ENCODE measurements around the gene MUC5B. TPM values are rescaled to one million over a fixed set of nuclear protein-coding genes. Genes with fewer than 3 reads are reported as not detected.

The MUC5B gene
- total and polyA plus RNA-seq, 2 donors (not counting 1 experiment from before 2014, with no cell fraction given): not detected

DNA sequence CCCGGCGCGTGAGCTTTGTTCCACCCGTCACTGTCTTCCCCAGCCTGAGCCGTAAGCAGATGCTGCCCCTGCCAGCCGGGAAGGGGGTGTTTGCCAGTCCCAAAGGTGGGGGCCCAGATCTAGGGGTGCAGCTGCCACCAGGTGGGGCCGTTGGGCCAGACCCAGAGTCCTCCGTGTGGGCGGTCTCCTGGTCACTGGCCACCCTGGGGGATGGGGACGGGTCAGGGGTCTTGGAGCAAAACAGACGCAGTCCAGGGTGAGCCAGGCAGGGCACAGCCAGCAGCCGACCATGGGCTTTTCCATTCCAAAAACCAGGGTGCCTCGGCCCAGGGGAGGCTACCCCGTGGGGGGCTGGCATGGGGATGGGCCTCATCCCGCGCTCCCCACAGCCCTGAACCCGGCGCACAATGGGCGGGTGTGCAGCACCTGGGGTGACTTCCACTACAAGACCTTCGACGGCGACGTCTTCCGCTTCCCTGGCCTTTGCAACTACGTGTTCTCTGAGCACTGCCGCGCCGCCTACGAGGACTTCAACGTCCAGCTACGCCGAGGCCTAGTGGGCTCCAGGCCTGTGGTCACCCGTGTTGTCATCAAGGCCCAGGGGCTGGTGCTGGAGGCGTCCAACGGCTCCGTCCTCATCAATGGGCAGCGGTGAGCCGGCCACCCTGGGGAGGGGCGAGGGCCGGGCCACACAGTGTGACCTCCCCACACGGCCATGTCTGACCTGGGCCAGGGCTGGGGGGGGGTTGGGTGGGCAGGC lies 3.5 kb downstream of the MUC5B start:
- Histone ChIP-seq H3K36me3 (ENCODE audit: control insufficient read depth, insufficient read depth, low read length) (no peaks in the 10 kb centered on the region), H3K27ac (ENCODE audit: insufficient read depth, low read length) (no peak overlapping the region), H3K79me2 (ENCODE audit: control insufficient read depth, insufficient read depth, low read length) (no peaks in the 10 kb centered on the region), H2AFZ (ENCODE audit: low read length) (no peak overlapping the region), H3K4me2 (ENCODE audit: extremely low read depth, insufficient read depth, low read length) (no peak overlapping the region), H3K9me3 (ENCODE audit: control insufficient read depth, insufficient read depth, low read depth, low read length) (no peaks in the 10 kb centered on the region), H4K20me1 (ENCODE audit: control insufficient read depth, extremely low read depth, insufficient read depth, low read length) (no peaks in the 10 kb centered on the region), H3K9ac (ENCODE audit: insufficient read depth, low read length) (no peak overlapping the region), H3K4me1 (ENCODE audit: control insufficient read depth, extremely low read depth, insufficient read depth, low read length) (no peaks in the 10 kb centered on the region), H3K4me3 (replicated peaks in 1 of 4; ENCODE audit: control extremely low read depth in 1 of 4, insufficient read depth in 1 of 4, low read depth in 3 of 4, low read length in 4 of 4) (no peak overlapping the region), H3K27me3 (ENCODE audit: control insufficient read depth, insufficient read depth, low read length) (no peaks in the 10 kb centered on the region)
- TF ChIP-seq EZH2 (IDR thresholded peaks at IDR 0.05; ENCODE audit: low read length, missing control alignments): no peak
- TF ChIP-seq, protein P1, sequence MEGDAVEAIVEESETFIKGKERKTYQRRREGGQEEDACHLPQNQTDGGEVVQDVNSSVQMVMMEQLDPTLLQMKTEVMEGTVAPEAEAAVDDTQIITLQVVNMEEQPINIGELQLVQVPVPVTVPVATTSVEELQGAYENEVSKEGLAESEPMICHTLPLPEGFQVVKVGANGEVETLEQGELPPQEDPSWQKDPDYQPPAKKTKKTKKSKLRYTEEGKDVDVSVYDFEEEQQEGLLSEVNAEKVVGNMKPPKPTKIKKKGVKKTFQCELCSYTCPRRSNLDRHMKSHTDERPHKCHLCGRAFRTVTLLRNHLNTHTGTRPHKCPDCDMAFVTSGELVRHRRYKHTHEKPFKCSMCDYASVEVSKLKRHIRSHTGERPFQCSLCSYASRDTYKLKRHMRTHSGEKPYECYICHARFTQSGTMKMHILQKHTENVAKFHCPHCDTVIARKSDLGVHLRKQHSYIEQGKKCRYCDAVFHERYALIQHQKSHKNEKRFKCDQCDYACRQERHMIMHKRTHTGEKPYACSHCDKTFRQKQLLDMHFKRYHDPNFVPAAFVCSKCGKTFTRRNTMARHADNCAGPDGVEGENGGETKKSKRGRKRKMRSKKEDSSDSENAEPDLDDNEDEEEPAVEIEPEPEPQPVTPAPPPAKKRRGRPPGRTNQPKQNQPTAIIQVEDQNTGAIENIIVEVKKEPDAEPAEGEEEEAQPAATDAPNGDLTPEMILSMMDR (conservative IDR thresholded peaks at IDR 0.05 in 1 of 2, IDR thresholded peaks at IDR 0.05 in 1 of 2; ENCODE audit: low read depth in 1 of 2, low read length in 2 of 2): no peak
- no peak for DNase-seq (ENCODE audit: low read depth in 2 of 2)

DNA sequence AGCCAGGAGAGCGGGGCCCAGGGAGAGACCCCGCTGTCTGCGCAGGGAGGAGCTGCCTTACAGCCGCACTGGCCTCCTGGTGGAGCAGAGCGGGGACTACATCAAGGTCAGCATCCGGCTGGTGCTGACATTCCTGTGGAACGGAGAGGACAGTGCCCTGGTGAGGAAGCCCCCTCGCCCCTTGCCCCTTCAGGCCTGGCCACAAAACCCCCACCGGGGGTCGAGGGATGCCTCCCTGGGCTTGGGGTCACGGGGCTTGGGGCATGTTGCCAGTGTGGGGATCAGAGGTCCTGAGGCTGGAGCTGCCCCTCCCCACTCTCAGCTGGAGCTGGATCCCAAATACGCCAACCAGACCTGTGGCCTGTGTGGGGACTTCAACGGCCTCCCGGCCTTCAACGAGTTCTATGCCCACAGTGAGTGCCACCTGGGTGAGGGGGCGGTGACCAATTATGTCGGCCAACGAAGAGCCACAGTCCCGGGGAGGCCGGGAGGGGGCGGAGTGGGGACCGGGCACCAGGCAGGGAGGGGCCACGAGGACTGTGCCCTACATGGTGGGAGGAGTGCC lies 4.2 kb downstream of the MUC5B start:
- Histone ChIP-seq H3K27me3 (ENCODE audit: control insufficient read depth, insufficient read depth, low read length) (no peaks in the 10 kb centered on the region), H3K4me3 (replicated peaks in 1 of 4; ENCODE audit: control extremely low read depth in 1 of 4, insufficient read depth in 1 of 4, low read depth in 3 of 4, low read length in 4 of 4) (no peak overlapping the region), H3K79me2 (ENCODE audit: control insufficient read depth, insufficient read depth, low read length) (no peaks in the 10 kb centered on the region), H3K4me2 (ENCODE audit: extremely low read depth, insufficient read depth, low read length) (no peak overlapping the region), H3K9me3 (ENCODE audit: control insufficient read depth, insufficient read depth, low read depth, low read length) (no peaks in the 10 kb centered on the region), H3K9ac (ENCODE audit: insufficient read depth, low read length) (no peak overlapping the region), H3K36me3 (ENCODE audit: control insufficient read depth, insufficient read depth, low read length) (no peaks in the 10 kb centered on the region), H2AFZ (ENCODE audit: low read length) (no peak overlapping the region), H3K4me1 (ENCODE audit: control insufficient read depth, extremely low read depth, insufficient read depth, low read length) (no peaks in the 10 kb centered on the region), H4K20me1 (ENCODE audit: control insufficient read depth, extremely low read depth, insufficient read depth, low read length) (no peaks in the 10 kb centered on the region), H3K27ac (ENCODE audit: insufficient read depth, low read length) (no peak overlapping the region)
- DNase-seq (ENCODE audit: low read depth in 2 of 2): no peak
- TF ChIP-seq EZH2 (IDR thresholded peaks at IDR 0.05; ENCODE audit: low read length, missing control alignments): no peak
- TF ChIP-seq, protein P1 (conservative IDR thresholded peaks at IDR 0.05 in 1 of 2, IDR thresholded peaks at IDR 0.05 in 1 of 2; ENCODE audit: low read depth in 1 of 2, low read length in 2 of 2): peak in 1 of 2 donors; percentile 14

DNA sequence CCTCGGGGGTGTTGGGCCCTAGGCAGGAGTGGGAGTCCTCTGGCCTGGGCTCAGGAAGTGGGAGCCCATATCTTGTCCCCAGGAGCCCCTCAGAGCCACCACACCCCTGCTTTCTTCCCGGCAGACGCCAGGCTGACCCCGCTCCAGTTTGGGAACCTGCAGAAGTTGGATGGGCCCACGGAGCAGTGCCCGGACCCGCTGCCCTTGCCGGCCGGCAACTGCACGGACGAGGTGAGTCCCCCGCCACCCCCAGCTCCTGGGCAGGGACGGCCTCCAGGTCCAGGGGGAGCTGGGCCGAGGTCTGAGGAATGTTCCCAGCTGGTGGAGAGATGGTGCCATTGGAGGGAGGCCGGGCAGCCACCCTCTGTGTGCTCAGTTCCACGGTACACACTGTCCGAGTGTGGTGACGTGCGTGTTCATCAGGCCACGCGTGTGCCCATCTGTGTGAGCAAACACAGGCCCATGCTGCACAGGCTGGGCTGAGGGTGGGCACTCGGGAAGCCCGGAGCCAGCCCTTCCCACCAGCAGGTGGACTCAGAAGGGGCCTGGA lies 4.8 kb downstream of the MUC5B start:
- no peaks in the 10 kb centered on the region for H3K36me3 ChIP-seq (ENCODE audit: control insufficient read depth, insufficient read depth, low read length)
- no peaks in the 10 kb centered on the region for H3K4me1 ChIP-seq (ENCODE audit: control insufficient read depth, extremely low read depth, insufficient read depth, low read length)
- DNase-seq (ENCODE audit: low read depth in 2 of 2): no peak
- H3K9ac ChIP-seq (ENCODE audit: insufficient read depth, low read length): no peak overlapping the region
- no peak overlapping the region for H3K27ac ChIP-seq (ENCODE audit: insufficient read depth, low read length)
- no peak overlapping the region for H3K4me3 ChIP-seq (replicated peaks in 1 of 4; ENCODE audit: control extremely low read depth in 1 of 4, insufficient read depth in 1 of 4, low read depth in 3 of 4, low read length in 4 of 4)
- H3K79me2 ChIP-seq (ENCODE audit: control insufficient read depth, insufficient read depth, low read length): no peaks in the 10 kb centered on the region
- no peaks in the 10 kb centered on the region for H3K27me3 ChIP-seq (ENCODE audit: control insufficient read depth, insufficient read depth, low read length)
- H3K9me3 ChIP-seq (ENCODE audit: control insufficient read depth, insufficient read depth, low read depth, low read length): no peaks in the 10 kb centered on the region
- no peaks in the 10 kb centered on the region for H4K20me1 ChIP-seq (ENCODE audit: control insufficient read depth, extremely low read depth, insufficient read depth, low read length)
- no peak for TF ChIP-seq EZH2 (IDR thresholded peaks at IDR 0.05; ENCODE audit: low read length, missing control alignments)
- TF ChIP-seq, protein P1 (conservative IDR thresholded peaks at IDR 0.05 in 1 of 2, IDR thresholded peaks at IDR 0.05 in 1 of 2; ENCODE audit: low read depth in 1 of 2, low read length in 2 of 2): no peak
- H2AFZ ChIP-seq (ENCODE audit: low read length): no peak overlapping the region
- H3K4me2 ChIP-seq (ENCODE audit: extremely low read depth, insufficient read depth, low read length): no peak overlapping the region
